Fibroblast of the aortic adventitia (primary cell): ENCODE results near the gene OVOL2. TPM values are rescaled to one million over a fixed set of nuclear protein-coding genes. Genes with fewer than 3 reads are reported as not detected.

ENCODE experiments used
- DNase-seq: peaks from one replicate; pipeline ENCODE4 v3.0.0-alpha.2; 2010; ENCODE audit warnings: low read depth
- H3K4me3 ChIP-seq: 2 replicates; pipeline ENCODE4 v1.5.1; 2011; ENCODE audit warnings: low read depth, mild to moderate bottlenecking, control low read depth, low read length, moderate library complexity
- total RNA-seq: library from RNA; depleted of rRNA; stranded (reverse); fragments of >200 nt; gene quantifications from 2 replicates; pipeline ENCODE4 v1.2.3, GENCODE V29; 2012; ENCODE audit warnings: low replicate concordance
- TF ChIP-seq, protein P1 (sequence below): IDR thresholded peaks from 2 replicates; pipeline ENCODE4 v1.5.1; 2011; ENCODE audit warnings: mild to moderate bottlenecking, low read length, control low read depth, inconsistent platforms; ENCODE audit not compliant: insufficient read depth

OVOL2 gene
- total RNA-seq, 1 donor = not detected

DNA sequence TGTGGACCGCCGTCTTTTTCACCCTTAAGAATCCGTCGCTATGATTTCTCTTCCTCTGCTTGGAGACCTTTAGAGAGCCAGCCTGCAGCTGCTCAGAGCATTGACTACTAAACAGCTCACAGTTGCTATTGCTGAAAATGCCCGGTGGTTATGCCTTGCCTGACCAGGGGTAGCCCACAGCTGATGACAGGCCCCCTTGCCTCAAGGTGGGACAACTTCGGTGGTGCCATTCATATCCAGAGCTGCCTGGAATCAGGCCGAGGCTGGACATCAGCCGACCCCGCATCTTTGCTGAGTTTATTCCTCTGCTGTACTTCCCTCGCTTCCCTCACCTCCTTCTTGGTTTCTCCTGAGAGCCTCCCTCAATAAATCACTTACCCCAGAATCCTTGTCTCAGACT lies 39.6 kb downstream of the OVOL2 start:
- no peak for DNase-seq

DNA sequence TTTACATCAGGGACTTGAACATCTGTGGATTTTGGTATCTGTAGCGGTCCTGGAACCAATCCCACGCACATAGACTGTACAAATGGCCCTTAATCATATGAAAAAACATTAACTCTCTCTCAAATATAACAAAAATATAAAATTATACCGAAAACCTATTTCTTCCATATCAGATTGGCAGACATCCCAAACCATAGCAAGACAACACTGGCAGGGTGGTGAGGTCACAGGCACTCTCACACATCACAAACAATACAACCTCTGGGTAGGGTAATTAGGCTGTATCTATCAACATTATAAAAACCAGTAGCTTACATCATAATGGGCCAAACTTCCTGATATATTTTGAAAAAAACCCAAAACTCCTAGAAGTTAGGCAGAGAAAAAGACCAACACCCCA lies 40.9 kb downstream of the OVOL2 start:
- DNase-seq = no peak
- no peak overlapping the region for H3K4me3 ChIP-seq
- TF ChIP-seq, protein P1, sequence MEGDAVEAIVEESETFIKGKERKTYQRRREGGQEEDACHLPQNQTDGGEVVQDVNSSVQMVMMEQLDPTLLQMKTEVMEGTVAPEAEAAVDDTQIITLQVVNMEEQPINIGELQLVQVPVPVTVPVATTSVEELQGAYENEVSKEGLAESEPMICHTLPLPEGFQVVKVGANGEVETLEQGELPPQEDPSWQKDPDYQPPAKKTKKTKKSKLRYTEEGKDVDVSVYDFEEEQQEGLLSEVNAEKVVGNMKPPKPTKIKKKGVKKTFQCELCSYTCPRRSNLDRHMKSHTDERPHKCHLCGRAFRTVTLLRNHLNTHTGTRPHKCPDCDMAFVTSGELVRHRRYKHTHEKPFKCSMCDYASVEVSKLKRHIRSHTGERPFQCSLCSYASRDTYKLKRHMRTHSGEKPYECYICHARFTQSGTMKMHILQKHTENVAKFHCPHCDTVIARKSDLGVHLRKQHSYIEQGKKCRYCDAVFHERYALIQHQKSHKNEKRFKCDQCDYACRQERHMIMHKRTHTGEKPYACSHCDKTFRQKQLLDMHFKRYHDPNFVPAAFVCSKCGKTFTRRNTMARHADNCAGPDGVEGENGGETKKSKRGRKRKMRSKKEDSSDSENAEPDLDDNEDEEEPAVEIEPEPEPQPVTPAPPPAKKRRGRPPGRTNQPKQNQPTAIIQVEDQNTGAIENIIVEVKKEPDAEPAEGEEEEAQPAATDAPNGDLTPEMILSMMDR = no peak

More for the DNA sequence above, 39.6 kb downstream of the OVOL2 start:
- no peak overlapping the region for H3K4me3 ChIP-seq
- TF ChIP-seq, protein P1 = no peak

DNA sequence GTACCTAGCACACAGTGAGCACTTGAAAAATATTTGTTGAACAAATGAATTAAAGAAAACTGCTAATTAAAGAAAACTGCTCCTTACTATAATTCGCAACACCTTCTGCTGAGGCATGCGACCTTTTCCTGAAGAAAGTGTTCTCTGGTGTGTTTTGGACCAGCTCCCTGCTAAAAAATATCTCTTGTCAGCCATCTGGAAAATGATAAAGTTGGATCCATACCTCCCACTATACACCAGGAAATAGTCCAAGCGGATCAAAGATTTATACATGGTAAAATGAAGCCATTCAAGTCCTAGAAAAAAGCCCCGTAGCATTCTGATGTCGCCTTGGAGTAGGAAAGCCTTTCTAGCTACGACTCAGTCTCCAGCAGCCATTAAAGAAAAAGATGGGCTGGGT lies 43.3 kb downstream of the OVOL2 start:
- H3K4me3 ChIP-seq = no peak overlapping the region
- TF ChIP-seq, protein P1 = no peak
- no peak for DNase-seq

DNA sequence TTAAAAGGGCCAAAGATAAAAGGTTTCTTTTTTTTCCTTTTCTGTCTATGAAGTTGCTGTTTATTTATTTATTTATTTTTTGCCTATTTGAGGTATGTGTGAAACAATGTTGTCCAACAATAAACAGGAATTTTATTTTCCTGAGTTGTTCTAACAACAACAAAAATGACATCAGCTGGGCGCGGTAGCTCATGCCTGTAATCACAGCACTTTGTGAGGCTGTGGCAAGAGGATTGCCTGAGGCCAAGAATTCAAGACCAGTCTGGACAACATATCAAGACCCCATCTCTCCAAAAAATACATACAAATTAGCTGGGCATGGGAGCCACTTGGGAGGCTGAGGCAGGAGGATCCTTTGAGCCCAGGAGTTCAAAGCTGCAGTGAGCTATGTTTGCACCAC lies 44.8 kb downstream of the OVOL2 start:
- H3K4me3 ChIP-seq = no peak overlapping the region
- no peak for DNase-seq
- TF ChIP-seq, protein P1 = no peak

DNA sequence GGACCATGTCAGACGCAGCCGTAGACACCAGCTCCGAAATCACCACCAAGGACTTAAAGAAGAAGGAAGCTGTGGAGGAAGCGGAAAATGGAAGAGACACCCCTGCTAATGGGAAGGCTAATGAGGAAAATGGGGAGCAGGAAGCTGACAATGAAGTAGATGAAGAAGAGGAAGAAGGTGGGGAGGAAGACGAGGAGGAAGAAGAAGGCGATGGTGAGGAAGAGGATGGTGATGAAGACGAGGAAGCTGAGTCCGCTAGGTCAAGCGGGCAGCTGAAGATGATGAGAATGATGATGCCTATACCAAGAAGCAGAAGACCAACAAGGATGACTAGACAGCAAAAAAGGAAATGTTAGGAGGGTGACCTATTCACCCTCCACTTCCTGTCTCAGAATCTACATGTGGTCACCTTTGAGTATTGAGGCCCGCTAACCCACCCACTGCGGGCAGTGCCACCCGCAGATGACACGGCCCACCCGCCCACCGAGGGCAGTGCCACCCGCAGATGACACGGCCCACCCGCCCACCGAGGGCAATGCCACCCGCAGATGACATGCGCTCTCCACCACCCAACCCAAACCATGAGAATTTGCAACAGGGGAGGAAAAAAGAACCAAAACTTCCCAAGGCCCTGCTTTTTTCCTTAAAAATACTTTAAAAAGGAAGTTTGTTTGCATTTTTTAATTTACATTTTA lies 45.6 kb downstream of the OVOL2 start:
- DNase-seq = no peak
- H3K4me3 ChIP-seq = no peak overlapping the region
- TF ChIP-seq, protein P1 = no peak

DNA sequence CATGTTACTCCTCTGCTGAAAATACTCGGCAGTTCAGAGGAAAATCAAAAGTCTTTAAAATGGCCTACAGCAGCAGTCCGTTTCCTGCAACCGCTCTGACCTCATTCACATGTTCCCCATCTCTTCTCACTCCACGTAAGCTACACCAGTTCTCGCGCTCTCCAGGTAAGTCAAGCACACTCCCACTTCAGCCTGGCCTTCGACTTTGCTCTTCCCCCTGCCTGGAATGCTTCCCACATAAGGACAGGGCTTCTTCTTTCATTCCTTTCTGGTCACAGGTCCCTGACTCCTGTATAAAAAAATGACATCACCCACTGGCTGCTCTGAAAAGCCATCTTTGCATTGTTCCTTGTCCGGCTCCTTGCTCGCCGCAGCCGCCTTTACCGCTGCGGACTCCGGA lies 46.2 kb downstream of the OVOL2 start:
- TF ChIP-seq, protein P1 = no peak
- no peak overlapping the region for H3K4me3 ChIP-seq
- DNase-seq = no peak

DNA sequence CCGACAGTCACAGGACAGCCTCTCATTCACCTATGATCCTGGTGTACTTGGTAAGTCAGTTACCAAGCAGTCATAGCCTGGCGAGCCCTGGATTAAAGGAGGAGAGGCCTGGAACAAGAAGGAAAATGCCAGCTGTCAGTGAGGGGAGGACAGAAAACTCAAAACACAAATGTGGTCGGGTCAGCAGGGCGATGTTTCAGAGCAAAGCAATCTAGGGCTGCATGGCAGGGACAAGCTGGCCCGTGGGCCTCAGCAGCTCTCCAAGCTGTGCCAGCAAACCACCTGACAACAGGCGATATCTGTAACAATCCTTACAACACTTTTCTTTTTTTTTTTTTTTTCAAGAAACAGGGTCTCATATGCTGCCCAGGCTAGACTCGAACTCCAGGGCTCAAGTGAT lies 48.6 kb downstream of the OVOL2 start:
- TF ChIP-seq, protein P1 = no peak
- H3K4me3 ChIP-seq = no peak overlapping the region
- no peak for DNase-seq
